Mammary epithelial cell (primary cell): ENCODE measurements around the gene FAM47B.

Source experiments
- EZH2 ChIP-seq: IDR thresholded peaks from 2 replicates; pipeline ENCODE4 v1.6.1; 2012; ENCODE audit warnings: low read length, inconsistent platforms, borderline replicate concordance
- TF ChIP-seq, protein P1 (sequence below), 2 donors: IDR thresholded peaks in 1 of 2; conservative IDR thresholded peaks in 1 of 2; 2 replicates each; pipeline ENCODE4 v1.5.1; 2011 to 2012; ENCODE audit warnings: inconsistent platforms in 2 of 2, low read length in 2 of 2, mild to moderate bottlenecking in 2 of 2, control low read depth in 1 of 2, low read depth in 1 of 2; ENCODE audit not compliant: insufficient read depth in 1 of 2; ENCODE audit errors: extremely low read depth in 1 of 2

DNA sequence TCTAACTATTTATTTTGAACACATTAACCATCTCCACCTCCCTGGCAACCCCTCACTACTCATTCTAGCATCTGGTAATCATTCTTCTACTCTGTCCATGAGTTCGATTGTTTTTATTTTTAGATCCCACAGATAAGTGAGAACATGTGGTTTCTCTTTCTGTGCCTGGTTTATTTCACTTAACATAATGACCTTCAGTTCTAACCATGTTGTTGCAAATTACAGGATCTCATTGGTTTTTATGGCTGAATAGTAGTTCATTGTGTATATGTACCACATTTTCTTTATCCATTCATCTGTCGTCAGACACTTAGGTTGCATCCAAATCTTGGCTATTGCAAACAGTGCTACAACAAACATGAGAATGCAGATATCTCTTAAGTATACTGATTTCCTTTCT lies 33.4 kb upstream of the FAM47B start:
- TF ChIP-seq, protein P1, sequence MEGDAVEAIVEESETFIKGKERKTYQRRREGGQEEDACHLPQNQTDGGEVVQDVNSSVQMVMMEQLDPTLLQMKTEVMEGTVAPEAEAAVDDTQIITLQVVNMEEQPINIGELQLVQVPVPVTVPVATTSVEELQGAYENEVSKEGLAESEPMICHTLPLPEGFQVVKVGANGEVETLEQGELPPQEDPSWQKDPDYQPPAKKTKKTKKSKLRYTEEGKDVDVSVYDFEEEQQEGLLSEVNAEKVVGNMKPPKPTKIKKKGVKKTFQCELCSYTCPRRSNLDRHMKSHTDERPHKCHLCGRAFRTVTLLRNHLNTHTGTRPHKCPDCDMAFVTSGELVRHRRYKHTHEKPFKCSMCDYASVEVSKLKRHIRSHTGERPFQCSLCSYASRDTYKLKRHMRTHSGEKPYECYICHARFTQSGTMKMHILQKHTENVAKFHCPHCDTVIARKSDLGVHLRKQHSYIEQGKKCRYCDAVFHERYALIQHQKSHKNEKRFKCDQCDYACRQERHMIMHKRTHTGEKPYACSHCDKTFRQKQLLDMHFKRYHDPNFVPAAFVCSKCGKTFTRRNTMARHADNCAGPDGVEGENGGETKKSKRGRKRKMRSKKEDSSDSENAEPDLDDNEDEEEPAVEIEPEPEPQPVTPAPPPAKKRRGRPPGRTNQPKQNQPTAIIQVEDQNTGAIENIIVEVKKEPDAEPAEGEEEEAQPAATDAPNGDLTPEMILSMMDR (conservative IDR thresholded peaks at IDR 0.05 in 1 of 2, IDR thresholded peaks at IDR 0.05 in 1 of 2; ENCODE audit: extremely low read depth in 1 of 2, insufficient read depth in 1 of 2, low read depth in 1 of 2, low read length in 2 of 2) = no peak
- TF ChIP-seq EZH2 = no peak
